ENCODE measurements around the gene PAM. TPM values are rescaled to one million over a fixed set of nuclear protein-coding genes. Genes with fewer than 3 reads are reported as not detected.

PAM gene
- total and polyA plus RNA-seq, 2 of the 8 experiments (the other 6 are each of a cell fraction or from before 2014, with no cell fraction given), result 30.4 to 67.8 TPM

- Histone ChIP-seq H2BK20ac (ENCODE audit: low read length) (no peak overlapping the region), H3K56ac (replicated peaks; ENCODE audit: insufficient read length, low read depth, low read length) (no peak overlapping the region), H3K4ac (replicated peaks; ENCODE audit: insufficient read length, low read depth, low read length) (no peak overlapping the region), H2BK12ac (ENCODE audit: low read depth, low read length) (no peak overlapping the region), H4K91ac (replicated peaks; ENCODE audit: insufficient read length, low read length) (no peak overlapping the region), H2BK15ac (ENCODE audit: low read length) (no peak overlapping the region), H3K18ac (ENCODE audit: extremely low read depth, low read length) (no peak overlapping the region), H2AK5ac (ENCODE audit: low read depth, low read length) (no peak overlapping the region), H3K9me3 (ENCODE audit: insufficient read depth in 2 of 2, low read depth in 1 of 2, low read length in 1 of 2) (no peaks in the 10 kb centered on the region), H3K23ac (ENCODE audit: insufficient read length) (no peak overlapping the region), H3K4me3 (ENCODE audit: extremely low read depth in 1 of 4, insufficient read depth in 2 of 4, low read depth in 3 of 4, low read length in 4 of 4) (no peak overlapping the region), H3K4me2 (ENCODE audit: insufficient read depth in 1 of 2, low read depth in 2 of 2, low read length in 2 of 2) (no peak overlapping the region), H4K8ac (ENCODE audit: extremely low read depth, insufficient read depth, low read length) (no peak overlapping the region), H3K79me1 (ENCODE audit: low read depth, low read length) (no peaks in the 10 kb centered on the region), H4K5ac (ENCODE audit: insufficient read length, low read depth, low read length) (no peak overlapping the region), H3K36me3 (ENCODE audit: control insufficient read depth in 2 of 4, insufficient read depth in 4 of 4, low read length in 3 of 4) (no peaks in the 10 kb centered on the region), H3K14ac (ENCODE audit: insufficient read length) (no peak overlapping the region), H3K4me1 (replicated peaks in 1 of 4; ENCODE audit: control insufficient read depth in 3 of 4, insufficient read depth in 4 of 4, low read length in 3 of 4) (peaks cover 2 to 31% (median 6%) of the 10 kb centered on the region in 4 experiments), H4K20me1 (replicated peaks in 1 of 2; ENCODE audit: control insufficient read depth in 1 of 2, insufficient read depth in 2 of 2, low read length in 2 of 2) (no peaks in the 10 kb centered on the region), H2AFZ (ENCODE audit: low read length) (no peak overlapping the region), H3K9ac (replicated peaks in 1 of 4; ENCODE audit: extremely low read depth in 1 of 4, low read depth in 3 of 4, low read length in 3 of 4) (no peak overlapping the region), H3K27me3 (replicated peaks in 1 of 4; ENCODE audit: control insufficient read depth in 3 of 4, extremely low read depth in 1 of 4, insufficient read depth in 3 of 4, low read length in 3 of 4) (no peaks in the 10 kb centered on the region), H2BK120ac (replicated peaks; ENCODE audit: low read depth, low read length) (no peak overlapping the region), H3K27ac (ENCODE audit: low read depth, low read length) (no peak overlapping the region), H3K79me2 (ENCODE audit: control insufficient read depth in 1 of 2, insufficient read depth in 2 of 2, low read length in 2 of 2) (0 out of 4 replicates have a peak, but pooled peaks cover 0 to 13% of the 10 kb centered on the region in 2 experiments), H3K23me2 (ENCODE audit: low read depth, low read length) (no peaks in the 10 kb centered on the region), H2BK5ac (ENCODE audit: low read depth, low read length) (no peak overlapping the region)
- 92% methylated on average over 2 of the region's 2 CpGs; no CpG with 5 or more reads in 1 of the 2 experiments for WGBS, 2 experiments (ENCODE audit: extremely low coverage in 1 of 2, insufficient coverage in 1 of 2, insufficient read length in 1 of 2, insufficient replicate concordance in 2 of 2, low coverage in 1 of 2, low lambda C conversion rate in 2 of 2, missing lambda C conversion rate in 1 of 2)
- ChIA-PET CTCF (ENCODE audit: partially characterized antibody) (interaction anchor here (0.7 to 1.0 kb wide), 2 partner anchors 9 to 114 kb away, joined by 3 read pairs; no protein-coding TSS in a partner anchor), POLR2A (ENCODE audit: partially characterized antibody) (no interaction called here)
- TF ChIP-seq ZNF274 (IDR thresholded peaks at IDR 0.05; ENCODE audit: borderline replicate concordance, extremely low read depth, low read length), result no peak
- TF ChIP-seq SP1 (IDR thresholded peaks at IDR 0.05; ENCODE audit: low read depth, low read length), result no peak
- no peak for TF ChIP-seq BACH1 (IDR thresholded peaks at IDR 0.05; ENCODE audit: low read length)
- TF ChIP-seq JUN (IDR thresholded peaks at IDR 0.05; ENCODE audit: low read depth, low read length), result no peak
- no peak for DNase-seq (ENCODE audit: low read depth in 1 of 2, low spot score in 2 of 2)
- FAIRE-seq, result no peak
Observed at GRCh38 chr5:102796009-102796408, 40.9 kb downstream of the PAM start.

All from H1 (cell line).